ENCODE measurements around the gene NFIA.

Gene NFIA

GRCh38 chr1:61490924-61491323 is 408.6 kb downstream of the NFIA start:
- DNase-seq (ENCODE audit: low read depth in 2 of 2): no peak

GRCh38 chr1:61491497-61491896 is 409.1 kb downstream of the NFIA start:
- no peak for DNase-seq (ENCODE audit: low read depth in 2 of 2)

- no peak for DNase-seq (ENCODE audit: low read depth in 2 of 2)
These were observed 411.6 kb downstream of the NFIA start for GRCh38 chr1:61494000-61494399.

GRCh38 chr1:61496501-61496900 is 414.1 kb downstream of the NFIA start:
- DNase-seq (ENCODE audit: low read depth in 2 of 2): no peak

- DNase-seq (ENCODE audit: low read depth in 2 of 2): no peak
These were observed 414.7 kb downstream of the NFIA start for GRCh38 chr1:61497013-61497412.

- DNase-seq (ENCODE audit: low read depth in 2 of 2): no peak
These were observed 416.0 kb downstream of the NFIA start for GRCh38 chr1:61498342-61498741.

GRCh38 chr1:61501971-61502916 is 419.9 kb downstream of the NFIA start:
- DNase-seq (ENCODE audit: low read depth in 2 of 2): no peak

- DNase-seq (ENCODE audit: low read depth in 2 of 2): no peak
These were observed 421.9 kb downstream of the NFIA start for GRCh38 chr1:61504305-61504704.

- no peak for DNase-seq (ENCODE audit: low read depth in 2 of 2)
These were observed 422.6 kb downstream of the NFIA start for GRCh38 chr1:61504852-61505390.

- no peak for DNase-seq (ENCODE audit: low read depth in 2 of 2)
These were observed 423.9 kb downstream of the NFIA start for GRCh38 chr1:61506236-61506635.

- DNase-seq (ENCODE audit: low read depth in 2 of 2): no peak
These were observed 424.7 kb downstream of the NFIA start for GRCh38 chr1:61506944-61507500.

Measured in stimulated activated CD4-positive, alpha-beta T cell treated with anti-CD3 and anti-CD28 coated beads, Interleukin-4, amount 100 ng/mL, for 48 hours (primary cell).